ENCODE results near the gene CACNA1C. TPM values are rescaled to one million over a fixed set of nuclear protein-coding genes. Genes with fewer than 3 reads are reported as not detected.

Gene CACNA1C
- total and polyA plus RNA-seq, 2 donors (not counting 1 experiment from before 2014, with no cell fraction given), result 7.6 to 11.4 TPM

DNA sequence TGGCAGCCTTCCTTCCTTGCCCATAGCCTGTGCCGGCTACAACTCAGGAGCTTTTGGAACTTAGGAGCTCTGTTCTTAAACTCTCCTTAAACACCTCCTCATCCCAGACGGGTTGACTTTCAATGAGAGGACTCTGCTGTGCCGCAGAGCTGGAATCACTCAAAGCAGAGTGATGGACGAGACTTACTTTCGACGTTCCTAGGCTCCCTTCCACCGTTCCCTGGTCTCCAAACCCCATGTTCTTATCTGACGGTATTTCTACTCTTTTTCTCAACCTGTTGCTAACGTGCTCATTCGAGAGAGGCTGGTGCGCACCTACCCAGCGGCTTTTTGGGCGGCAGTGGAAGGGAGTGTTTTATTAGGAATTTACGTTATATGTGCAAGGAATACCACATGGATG lies 232.7 kb downstream of the CACNA1C start:
- H3K9ac ChIP-seq (ENCODE audit: insufficient read depth, low read length), result no peak overlapping the region
- TF ChIP-seq EZH2 (IDR thresholded peaks at IDR 0.05; ENCODE audit: low read length, missing control alignments), result no peak
- TF ChIP-seq, protein P1, sequence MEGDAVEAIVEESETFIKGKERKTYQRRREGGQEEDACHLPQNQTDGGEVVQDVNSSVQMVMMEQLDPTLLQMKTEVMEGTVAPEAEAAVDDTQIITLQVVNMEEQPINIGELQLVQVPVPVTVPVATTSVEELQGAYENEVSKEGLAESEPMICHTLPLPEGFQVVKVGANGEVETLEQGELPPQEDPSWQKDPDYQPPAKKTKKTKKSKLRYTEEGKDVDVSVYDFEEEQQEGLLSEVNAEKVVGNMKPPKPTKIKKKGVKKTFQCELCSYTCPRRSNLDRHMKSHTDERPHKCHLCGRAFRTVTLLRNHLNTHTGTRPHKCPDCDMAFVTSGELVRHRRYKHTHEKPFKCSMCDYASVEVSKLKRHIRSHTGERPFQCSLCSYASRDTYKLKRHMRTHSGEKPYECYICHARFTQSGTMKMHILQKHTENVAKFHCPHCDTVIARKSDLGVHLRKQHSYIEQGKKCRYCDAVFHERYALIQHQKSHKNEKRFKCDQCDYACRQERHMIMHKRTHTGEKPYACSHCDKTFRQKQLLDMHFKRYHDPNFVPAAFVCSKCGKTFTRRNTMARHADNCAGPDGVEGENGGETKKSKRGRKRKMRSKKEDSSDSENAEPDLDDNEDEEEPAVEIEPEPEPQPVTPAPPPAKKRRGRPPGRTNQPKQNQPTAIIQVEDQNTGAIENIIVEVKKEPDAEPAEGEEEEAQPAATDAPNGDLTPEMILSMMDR (conservative IDR thresholded peaks at IDR 0.05 in 1 of 2, IDR thresholded peaks at IDR 0.05 in 1 of 2; ENCODE audit: low read depth in 1 of 2, low read length in 2 of 2), result no peak

DNA sequence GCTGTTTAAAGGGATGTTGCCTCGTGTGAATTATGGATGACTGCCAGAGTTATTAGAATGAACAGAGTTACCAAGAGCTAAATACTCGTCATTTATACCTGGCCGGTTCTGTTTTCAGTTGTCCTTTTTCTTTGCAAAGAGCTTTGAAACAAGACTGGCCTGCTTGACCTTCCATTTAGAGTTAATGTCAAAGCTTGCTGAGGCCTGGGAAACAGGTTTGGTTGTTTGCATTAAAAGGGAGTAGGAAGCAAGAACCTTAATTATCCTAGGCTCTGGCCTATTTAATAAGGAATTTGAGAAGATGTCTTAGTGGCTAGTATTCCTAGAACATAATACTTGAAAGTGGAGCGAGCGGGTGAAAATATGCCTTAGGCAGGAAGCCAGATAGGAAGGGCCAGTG lies 233.3 kb downstream of the CACNA1C start:
- TF ChIP-seq EZH2 (IDR thresholded peaks at IDR 0.05; ENCODE audit: low read length, missing control alignments), result no peak
- TF ChIP-seq, protein P1 (conservative IDR thresholded peaks at IDR 0.05 in 1 of 2, IDR thresholded peaks at IDR 0.05 in 1 of 2; ENCODE audit: low read depth in 1 of 2, low read length in 2 of 2), result no peak
- Histone ChIP-seq H2AFZ (ENCODE audit: low read length) (no peak overlapping the region), H3K27ac (ENCODE audit: insufficient read depth, low read length) (peak overlapping the region; percentile 10), H3K9me3 (ENCODE audit: control insufficient read depth, insufficient read depth, low read depth, low read length) (no peaks in the 10 kb centered on the region), H3K4me3 (replicated peaks in 1 of 4; ENCODE audit: control extremely low read depth in 1 of 4, insufficient read depth in 1 of 4, low read depth in 3 of 4, low read length in 4 of 4) (no peak overlapping the region), H3K9ac (ENCODE audit: insufficient read depth, low read length) (no peak overlapping the region), H4K20me1 (ENCODE audit: control insufficient read depth, extremely low read depth, insufficient read depth, low read length) (no peaks in the 10 kb centered on the region), H3K36me3 (ENCODE audit: control insufficient read depth, insufficient read depth, low read length) (no peaks in the 10 kb centered on the region), H3K4me1 (ENCODE audit: control insufficient read depth, extremely low read depth, insufficient read depth, low read length) (peaks cover 48% of the 10 kb centered on the region), H3K4me2 (ENCODE audit: extremely low read depth, insufficient read depth, low read length) (no peak overlapping the region), H3K27me3 (ENCODE audit: control insufficient read depth, insufficient read depth, low read length) (no peaks in the 10 kb centered on the region), H3K79me2 (ENCODE audit: control insufficient read depth, insufficient read depth, low read length) (no peaks in the 10 kb centered on the region)
- DNase-seq (ENCODE audit: low read depth in 2 of 2), result no peak

More for the DNA sequence above, 232.7 kb downstream of the CACNA1C start:
- no peak for DNase-seq (ENCODE audit: low read depth in 2 of 2)
- Histone ChIP-seq H3K9me3 (ENCODE audit: control insufficient read depth, insufficient read depth, low read depth, low read length) (no peaks in the 10 kb centered on the region), H3K79me2 (ENCODE audit: control insufficient read depth, insufficient read depth, low read length) (no peaks in the 10 kb centered on the region), H3K4me1 (ENCODE audit: control insufficient read depth, extremely low read depth, insufficient read depth, low read length) (peaks cover 48% of the 10 kb centered on the region), H3K27me3 (ENCODE audit: control insufficient read depth, insufficient read depth, low read length) (no peaks in the 10 kb centered on the region), H3K36me3 (ENCODE audit: control insufficient read depth, insufficient read depth, low read length) (no peaks in the 10 kb centered on the region), H3K4me2 (ENCODE audit: extremely low read depth, insufficient read depth, low read length) (no peak overlapping the region), H3K4me3 (replicated peaks in 1 of 4; ENCODE audit: control extremely low read depth in 1 of 4, insufficient read depth in 1 of 4, low read depth in 3 of 4, low read length in 4 of 4) (no peak overlapping the region), H4K20me1 (ENCODE audit: control insufficient read depth, extremely low read depth, insufficient read depth, low read length) (no peaks in the 10 kb centered on the region), H2AFZ (ENCODE audit: low read length) (no peak overlapping the region), H3K27ac (ENCODE audit: insufficient read depth, low read length) (no peak overlapping the region)

DNA sequence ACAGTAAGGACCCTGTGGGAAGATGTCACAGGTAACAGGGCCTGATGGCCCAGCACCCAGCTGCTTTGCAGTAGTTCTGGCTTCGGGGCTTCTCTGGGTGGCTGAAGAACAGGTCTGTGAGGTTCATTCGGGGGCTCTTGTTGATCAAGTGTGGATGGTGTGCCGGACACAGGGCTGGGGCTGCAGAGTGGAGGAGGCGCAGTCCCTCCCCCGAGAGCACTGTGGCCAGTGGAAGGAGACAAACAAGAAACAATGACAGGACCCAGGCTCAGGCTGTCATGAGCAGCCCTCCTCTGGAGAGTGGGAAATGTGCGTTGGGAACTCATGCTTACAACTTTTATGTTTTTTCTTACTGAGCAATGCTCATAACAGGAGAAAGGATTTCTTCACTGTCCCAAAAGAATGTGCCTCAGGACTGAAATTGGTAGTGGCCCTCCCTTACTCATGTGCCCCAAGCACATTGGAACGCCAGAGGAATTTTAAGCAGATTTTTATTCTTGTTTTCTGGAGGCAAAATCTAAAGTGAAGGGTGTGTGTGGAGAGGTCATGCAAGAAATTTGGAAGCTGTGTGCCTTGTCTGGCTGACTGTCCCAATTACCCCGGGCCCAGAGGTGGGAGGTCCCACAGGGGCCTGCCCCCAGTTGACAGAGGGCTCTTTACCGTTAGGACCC lies 233.8 kb downstream of the CACNA1C start:
- peak overlapping the region; percentile 10 for H3K27ac ChIP-seq (ENCODE audit: insufficient read depth, low read length)

More for the DNA sequence above, 233.8 kb downstream of the CACNA1C start:
- no peaks in the 10 kb centered on the region for H4K20me1 ChIP-seq (ENCODE audit: control insufficient read depth, extremely low read depth, insufficient read depth, low read length)
- no peak overlapping the region for H2AFZ ChIP-seq (ENCODE audit: low read length)
- no peaks in the 10 kb centered on the region for H3K9me3 ChIP-seq (ENCODE audit: control insufficient read depth, insufficient read depth, low read depth, low read length)
- TF ChIP-seq EZH2 (IDR thresholded peaks at IDR 0.05; ENCODE audit: low read length, missing control alignments), result no peak
- TF ChIP-seq, protein P1 (conservative IDR thresholded peaks at IDR 0.05 in 1 of 2, IDR thresholded peaks at IDR 0.05 in 1 of 2; ENCODE audit: low read depth in 1 of 2, low read length in 2 of 2), result no peak
- no peaks in the 10 kb centered on the region for H3K79me2 ChIP-seq (ENCODE audit: control insufficient read depth, insufficient read depth, low read length)
- H3K4me2 ChIP-seq (ENCODE audit: extremely low read depth, insufficient read depth, low read length), result peak overlapping the region; percentile 11
- H3K4me1 ChIP-seq (ENCODE audit: control insufficient read depth, extremely low read depth, insufficient read depth, low read length), result peaks cover 48% of the 10 kb centered on the region
- no peak for DNase-seq (ENCODE audit: low read depth in 2 of 2)
- no peaks in the 10 kb centered on the region for H3K36me3 ChIP-seq (ENCODE audit: control insufficient read depth, insufficient read depth, low read length)
- no peaks in the 10 kb centered on the region for H3K27me3 ChIP-seq (ENCODE audit: control insufficient read depth, insufficient read depth, low read length)
- peak overlapping the region; percentile 5 for H3K9ac ChIP-seq (ENCODE audit: insufficient read depth, low read length)
- no peak overlapping the region for H3K4me3 ChIP-seq (replicated peaks in 1 of 4; ENCODE audit: control extremely low read depth in 1 of 4, insufficient read depth in 1 of 4, low read depth in 3 of 4, low read length in 4 of 4)
